Measurements from ENCODE around the gene RALGDS.

The RALGDS gene

GRCh38 chr9:133144142-133144903 is 23.3 kb upstream of the RALGDS start:
- no peak for DNase-seq (ENCODE audit: extremely low read depth, low read depth)
- TF ChIP-seq, protein P1, sequence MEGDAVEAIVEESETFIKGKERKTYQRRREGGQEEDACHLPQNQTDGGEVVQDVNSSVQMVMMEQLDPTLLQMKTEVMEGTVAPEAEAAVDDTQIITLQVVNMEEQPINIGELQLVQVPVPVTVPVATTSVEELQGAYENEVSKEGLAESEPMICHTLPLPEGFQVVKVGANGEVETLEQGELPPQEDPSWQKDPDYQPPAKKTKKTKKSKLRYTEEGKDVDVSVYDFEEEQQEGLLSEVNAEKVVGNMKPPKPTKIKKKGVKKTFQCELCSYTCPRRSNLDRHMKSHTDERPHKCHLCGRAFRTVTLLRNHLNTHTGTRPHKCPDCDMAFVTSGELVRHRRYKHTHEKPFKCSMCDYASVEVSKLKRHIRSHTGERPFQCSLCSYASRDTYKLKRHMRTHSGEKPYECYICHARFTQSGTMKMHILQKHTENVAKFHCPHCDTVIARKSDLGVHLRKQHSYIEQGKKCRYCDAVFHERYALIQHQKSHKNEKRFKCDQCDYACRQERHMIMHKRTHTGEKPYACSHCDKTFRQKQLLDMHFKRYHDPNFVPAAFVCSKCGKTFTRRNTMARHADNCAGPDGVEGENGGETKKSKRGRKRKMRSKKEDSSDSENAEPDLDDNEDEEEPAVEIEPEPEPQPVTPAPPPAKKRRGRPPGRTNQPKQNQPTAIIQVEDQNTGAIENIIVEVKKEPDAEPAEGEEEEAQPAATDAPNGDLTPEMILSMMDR (IDR thresholded peaks at IDR 0.05; ENCODE audit: low read depth, low read length), result peak; percentile 75

- TF ChIP-seq, protein P1 (IDR thresholded peaks at IDR 0.05; ENCODE audit: low read depth, low read length), result no peak
- DNase-seq (ENCODE audit: extremely low read depth, low read depth), result no peak
These were observed 22.6 kb upstream of the RALGDS start for GRCh38 chr9:133143639-133144141.

- DNase-seq (ENCODE audit: extremely low read depth, low read depth), result no peak
- TF ChIP-seq, protein P1 (IDR thresholded peaks at IDR 0.05; ENCODE audit: low read depth, low read length), result no peak
These were observed 21.9 kb upstream of the RALGDS start for GRCh38 chr9:133142684-133143622.

DNA sequence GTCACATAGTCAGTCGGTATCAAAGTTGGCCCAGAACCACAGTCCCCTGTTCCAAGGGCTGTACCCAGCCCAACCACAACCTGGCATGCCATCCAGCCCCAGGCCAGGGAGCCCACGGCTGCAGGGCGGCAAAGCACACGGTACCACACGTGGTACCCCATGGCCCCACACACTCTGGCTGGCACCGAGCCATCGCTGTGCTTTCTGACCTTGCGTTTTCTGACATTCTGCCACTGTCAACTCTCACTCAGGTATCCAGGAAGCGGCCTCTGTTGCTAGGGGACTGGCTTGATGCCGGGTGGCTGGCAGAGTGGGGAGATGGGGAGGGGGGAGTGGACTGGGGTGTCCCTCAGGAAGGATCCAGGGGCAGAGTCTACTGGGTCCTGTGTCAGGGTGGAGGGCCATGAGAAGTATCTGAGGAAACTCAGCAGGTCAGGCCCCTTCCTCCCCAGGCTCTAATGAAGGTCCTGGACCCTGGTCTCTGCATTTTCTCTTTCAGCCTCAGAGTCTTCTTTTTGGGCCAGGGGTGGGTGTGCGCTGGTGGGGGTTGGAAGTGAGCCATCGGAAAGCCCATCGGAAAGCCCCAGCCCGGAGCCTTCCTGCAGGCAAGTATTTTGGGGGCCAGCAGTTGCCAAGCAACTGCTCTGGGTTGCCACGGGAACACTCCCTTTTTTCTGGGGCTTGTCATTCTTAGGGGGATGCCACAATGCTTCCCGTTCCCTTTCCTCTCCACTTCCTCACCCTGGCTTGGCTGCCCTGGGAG is 21.0 kb upstream of the RALGDS start:
- DNase-seq (ENCODE audit: extremely low read depth, low read depth), result no peak
- TF ChIP-seq, protein P1 (IDR thresholded peaks at IDR 0.05; ENCODE audit: low read depth, low read length), result no peak

DNA sequence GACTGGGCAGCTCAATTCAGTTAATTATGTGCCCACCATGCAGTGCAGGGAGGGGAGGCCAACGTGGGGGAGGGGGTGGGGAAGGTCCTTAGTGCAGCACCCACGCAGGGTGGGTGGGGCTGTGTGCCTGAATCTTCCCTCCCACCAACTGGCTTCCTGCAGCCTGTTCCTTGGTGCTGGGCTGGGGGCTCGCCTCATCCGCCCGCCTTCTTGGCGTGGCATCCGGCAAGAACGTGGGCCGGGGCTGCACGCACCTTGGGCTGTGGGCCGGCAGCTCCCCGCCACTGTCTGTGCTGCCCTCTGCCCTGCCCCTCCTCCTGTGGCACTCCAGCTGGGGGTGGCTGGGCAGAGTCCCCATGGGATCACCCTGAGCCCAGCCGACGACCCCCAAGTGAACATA is 19.6 kb upstream of the RALGDS start:
- no peak for DNase-seq (ENCODE audit: extremely low read depth, low read depth)
- TF ChIP-seq, protein P1 (IDR thresholded peaks at IDR 0.05; ENCODE audit: low read depth, low read length), result no peak

GRCh38 chr9:133140174-133140505 is 19.1 kb upstream of the RALGDS start:
- TF ChIP-seq, protein P1 (IDR thresholded peaks at IDR 0.05; ENCODE audit: low read depth, low read length), result no peak
- DNase-seq (ENCODE audit: extremely low read depth, low read depth), result no peak
